GM18499 (cell line): ENCODE results near the gene CDH11.

Experiments
- ATAC-seq: cut with Tn5 transposase; IDR thresholded peaks from one replicate; pipeline ENCODE4 v1.9.1; 2021; ENCODE audit warnings: moderate number of reproducible peaks; ENCODE audit not compliant: insufficient read depth, unreplicated experiment

The CDH11 gene

DNA sequence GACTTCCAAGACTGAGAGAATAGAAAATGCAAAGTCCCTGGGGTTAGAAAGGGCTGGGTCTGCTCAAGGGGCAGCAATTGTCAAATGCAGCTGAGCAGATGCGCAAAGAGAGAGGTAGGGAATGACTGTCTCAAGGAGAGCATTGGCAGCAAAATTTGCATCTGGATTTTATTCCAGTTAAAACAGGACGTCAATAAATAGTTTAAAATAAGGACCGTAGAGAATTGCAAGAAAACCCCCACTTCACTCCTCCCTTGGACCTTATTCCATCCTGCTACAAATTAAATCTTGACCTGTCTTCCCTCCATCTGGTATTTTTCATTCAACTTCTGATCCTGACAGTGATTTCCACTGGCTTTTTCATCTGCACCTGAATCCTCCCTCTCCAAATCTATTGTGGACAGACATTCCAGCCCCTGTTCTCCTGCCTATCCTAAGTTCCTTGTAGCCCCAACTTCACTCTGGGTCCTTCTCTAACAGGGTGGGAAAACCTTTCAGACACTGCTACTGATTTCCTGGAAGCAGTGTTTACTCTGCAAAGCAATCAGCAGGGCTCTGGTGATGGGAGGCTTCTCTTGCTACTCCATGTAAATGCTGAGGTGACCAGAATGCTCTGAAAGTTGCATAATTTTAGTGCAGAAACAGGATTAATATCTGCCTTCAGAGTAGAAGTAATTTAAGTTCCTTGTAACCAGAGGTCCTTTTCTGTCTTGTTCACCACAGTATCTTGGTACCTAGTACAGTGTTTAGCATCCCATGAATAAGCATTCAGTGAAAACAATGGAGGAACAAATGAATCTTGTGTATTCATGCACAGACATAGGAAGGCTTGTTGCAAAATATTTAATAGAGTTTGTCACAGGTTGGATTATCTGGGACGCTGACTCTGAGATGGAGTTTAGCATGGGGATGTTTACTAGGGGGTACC lies 79.2 kb downstream of the CDH11 start:
- no peak for ATAC-seq

DNA sequence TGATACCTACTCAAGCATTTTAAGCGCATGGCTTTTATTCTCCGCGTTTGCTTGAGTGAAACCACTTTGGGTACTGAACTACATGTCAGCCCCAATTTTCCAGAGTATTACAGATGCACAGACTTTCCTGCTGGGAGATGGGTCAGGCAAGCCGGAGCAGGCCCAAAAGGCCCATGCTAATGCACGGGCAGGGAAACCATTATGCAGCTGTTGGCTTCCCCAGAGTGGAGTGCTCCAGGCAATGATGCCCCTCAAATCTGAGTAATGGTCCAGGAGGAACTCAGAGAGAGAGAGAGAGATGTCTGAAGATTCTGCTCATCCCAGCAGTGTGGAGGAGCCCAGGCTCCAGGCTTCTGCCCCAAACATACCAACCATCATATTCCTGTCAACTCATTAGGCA lies 80.2 kb downstream of the CDH11 start:
- ATAC-seq = no peak

DNA sequence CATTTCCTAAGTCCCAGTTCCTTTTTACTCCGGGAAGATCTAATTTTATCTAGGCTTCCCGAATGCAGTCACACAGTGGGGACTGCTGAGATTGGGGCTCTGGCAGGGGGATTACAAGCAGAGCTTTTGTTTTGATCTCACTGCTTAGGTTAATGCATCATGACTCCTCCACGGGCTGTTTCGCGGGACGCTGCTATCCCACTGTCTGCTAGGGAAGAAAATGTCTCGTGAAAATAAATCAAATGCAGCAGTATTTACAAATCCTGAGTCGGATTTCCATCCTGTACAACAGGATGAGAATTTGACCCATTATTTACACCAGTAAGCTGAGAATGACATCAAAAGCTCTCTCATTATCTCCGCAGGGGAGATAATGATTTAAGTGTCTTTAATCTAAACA lies 83.8 kb downstream of the CDH11 start:
- ATAC-seq = no peak

DNA sequence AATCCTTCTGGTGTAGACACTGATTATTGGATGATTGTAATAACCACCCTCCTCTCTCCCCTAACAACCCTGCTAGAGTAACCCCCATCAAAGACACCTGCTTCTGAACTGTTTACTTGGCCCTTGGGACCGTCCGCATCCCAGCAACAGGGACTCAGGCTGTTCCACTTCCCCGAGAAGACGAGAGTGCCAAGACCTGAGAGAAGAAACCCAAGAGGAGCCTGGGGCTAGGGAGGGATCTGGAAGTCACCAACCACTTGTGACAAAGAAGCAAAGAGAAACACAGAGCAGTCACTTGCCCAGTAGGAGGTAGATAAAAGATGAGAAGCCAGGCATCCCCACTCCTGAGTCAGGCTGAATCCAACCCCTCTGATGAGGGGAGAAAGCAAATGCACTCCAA lies 84.3 kb downstream of the CDH11 start:
- ATAC-seq = no peak

DNA sequence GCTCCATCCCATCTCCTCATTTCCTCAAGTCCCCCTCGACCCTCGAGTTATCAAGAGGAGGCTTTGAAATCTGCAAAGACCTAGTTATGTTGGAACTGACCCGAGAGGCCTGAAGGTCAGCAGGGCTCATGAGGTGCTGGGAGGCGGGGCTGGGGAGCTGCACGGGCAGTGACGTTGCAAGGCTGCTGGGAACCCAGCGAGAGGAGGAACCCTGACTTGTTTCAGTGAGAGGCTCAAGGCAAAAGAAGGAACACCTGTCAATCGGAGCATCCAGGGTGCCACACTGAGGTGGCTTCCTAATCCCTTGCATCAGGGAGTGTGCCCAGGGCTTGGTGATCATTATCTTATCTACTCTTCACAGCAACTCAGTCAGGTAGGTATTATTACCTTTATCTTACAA lies 86.9 kb downstream of the CDH11 start:
- no peak for ATAC-seq

DNA sequence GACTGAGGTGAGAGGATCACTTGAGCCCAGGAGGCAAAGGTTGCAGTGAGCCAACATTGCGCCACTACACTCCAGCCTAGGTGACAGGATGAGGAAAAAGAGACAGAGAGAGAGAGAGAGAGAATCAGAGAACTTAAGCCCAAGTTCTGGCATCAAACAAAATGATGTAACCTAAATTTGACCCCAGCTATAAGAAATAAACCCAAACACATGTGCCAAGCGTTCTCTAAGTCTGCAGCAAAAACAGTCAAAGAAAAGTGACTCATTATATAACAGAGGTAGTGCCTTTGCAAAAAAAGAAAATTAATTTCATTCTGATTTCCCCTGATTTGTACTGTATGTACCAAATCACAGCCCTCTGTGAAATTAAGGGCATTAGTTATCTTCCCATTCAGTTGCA lies 89.5 kb downstream of the CDH11 start:
- ATAC-seq = no peak

DNA sequence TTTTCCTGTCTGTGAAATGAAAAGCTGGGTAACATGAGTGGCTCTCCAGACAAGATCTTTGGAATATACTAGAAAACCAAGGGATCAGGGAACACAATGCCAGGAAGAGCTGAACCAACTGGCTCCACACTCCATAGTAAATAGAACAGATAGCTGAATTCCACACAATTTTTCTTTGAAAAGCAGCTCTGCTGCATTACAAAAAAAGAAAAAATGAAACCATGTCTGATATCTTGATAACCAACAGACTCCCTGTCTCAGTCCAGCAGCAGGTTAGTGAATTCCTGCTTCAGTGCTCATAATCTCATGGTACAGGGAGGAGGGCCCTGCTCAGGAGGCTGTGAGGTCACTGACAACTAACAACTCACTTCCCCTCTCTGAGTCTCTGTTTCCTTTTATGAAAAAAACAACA lies 97.1 kb downstream of the CDH11 start:
- no peak for ATAC-seq

DNA sequence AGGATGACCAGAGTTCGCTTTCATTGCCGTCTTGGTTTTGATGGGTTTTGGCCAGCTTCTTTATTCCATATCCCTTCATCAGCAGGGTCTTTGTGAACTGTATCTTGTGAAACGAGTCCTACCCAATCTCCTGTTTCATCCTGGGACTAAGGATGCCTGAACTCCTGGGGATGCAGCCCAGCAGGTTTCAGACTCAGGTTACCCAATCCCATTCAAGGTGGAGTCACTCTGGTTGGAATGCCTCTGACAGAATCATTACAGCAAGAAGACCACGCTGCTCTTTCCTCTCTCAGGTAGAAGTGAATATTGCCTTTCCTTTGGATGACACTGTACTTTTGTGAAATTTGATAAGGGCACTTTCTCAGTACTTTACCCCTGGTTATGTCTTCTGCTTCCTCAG lies 98.1 kb downstream of the CDH11 start:
- ATAC-seq = no peak

DNA sequence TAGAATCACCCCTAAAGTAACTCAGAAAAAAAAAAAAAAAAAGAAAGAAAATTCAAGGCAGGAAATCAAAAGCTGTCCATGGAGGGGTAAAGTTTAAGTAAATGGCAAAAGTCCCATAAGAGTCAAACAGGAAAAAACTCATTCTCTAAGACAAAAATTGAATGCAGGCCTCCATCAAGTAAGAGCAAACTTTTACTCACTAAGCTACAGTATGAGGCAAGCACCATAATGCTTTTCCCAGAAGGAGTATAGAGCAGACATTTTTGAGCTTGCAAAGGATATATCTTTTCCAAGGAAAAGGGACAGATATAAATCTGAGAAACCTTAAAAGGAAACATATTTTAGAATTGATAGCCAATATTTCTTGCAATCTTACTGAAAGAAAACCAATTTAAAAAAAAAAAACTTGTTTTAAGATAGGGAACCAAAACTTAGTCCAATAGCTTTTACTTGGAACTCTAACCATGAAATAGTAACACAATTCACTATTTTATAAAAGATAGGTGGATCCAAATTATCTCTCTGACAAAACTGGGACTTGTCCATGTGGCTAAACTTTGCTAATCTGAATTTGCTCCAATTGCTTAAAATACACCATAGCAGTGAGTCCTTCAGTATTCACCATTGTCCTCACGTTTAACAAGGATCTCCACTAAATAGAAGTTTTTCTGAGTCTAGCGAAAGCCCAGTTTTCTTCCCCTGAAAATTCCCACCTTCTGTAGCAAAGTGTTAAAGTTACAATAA lies 99.8 kb downstream of the CDH11 start:
- no peak for ATAC-seq

DNA sequence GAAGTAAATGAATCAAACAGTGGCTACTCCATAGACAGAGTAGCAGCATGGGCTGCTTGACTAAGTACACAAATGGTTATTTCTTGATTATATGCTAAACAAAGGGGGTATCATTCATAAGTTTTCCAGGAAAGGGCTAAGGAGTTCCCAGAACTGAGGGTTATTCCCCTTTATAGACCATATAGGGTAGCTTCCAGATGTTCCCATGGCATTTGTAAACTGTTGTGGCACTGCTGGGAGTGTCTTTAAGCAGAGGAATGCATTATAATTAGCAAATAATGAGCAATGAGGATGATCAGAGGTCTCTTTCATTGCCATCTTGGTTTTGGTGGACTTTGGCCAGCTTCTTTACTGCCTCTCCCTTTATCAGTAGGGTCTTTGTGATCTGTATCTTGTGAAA lies 105.1 kb downstream of the CDH11 start:
- ATAC-seq = no peak

DNA sequence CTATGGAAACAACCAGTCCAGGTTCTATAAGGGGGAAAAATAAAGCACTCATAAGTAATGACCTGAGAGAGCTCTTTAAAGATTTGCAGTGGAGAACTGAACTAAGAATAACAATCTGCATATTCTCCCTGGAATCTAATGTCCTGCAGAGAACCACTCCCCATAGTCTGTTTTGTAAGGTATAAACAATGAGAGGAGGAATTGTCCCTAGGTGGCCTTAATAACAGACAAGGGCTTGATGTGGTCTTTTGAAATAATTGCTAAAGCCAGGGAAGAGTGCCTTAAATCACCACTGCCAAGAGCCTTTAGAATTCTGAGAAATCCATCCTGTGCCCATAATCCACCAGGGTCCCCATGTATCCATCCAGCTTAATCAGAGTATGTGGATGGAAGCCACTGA lies 106.3 kb downstream of the CDH11 start:
- ATAC-seq = no peak

DNA sequence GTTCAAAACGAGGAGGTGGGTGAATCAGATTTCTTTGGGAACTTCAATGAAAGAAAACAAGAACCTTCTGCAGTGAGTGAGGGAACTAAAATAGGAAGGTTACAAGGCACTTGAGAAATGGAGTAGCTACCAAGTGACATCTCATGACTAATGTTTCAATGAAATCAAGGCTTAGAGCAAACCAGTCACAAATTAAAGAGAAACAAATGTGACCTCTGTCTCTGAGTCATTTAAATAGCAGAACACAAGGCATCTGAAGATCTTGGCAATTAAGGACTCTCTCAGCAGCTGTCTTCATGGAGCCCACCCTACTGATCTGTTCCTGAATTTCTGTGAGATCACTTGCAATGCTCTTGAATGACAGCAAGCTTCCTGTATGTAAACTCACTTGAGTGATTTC lies 109.5 kb downstream of the CDH11 start:
- ATAC-seq = no peak

DNA sequence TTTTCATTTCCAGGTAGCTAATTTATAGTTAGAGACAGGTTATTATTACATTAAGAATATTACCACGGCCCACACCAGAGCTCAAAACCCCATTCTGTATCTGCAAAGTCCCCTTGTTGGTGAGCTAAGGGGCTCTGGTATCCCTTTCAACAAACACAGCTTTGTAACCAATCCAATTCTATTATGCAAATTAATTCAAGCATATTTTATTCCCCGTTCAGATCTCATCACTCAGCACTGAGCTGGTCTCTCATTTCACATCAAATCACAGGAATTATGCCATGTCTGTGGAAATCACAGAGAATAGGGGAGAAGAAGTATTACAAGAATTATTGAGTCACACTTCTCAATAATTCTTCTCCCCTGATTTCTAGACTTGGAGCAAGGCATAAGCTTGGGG lies 111.7 kb downstream of the CDH11 start:
- no peak for ATAC-seq

DNA sequence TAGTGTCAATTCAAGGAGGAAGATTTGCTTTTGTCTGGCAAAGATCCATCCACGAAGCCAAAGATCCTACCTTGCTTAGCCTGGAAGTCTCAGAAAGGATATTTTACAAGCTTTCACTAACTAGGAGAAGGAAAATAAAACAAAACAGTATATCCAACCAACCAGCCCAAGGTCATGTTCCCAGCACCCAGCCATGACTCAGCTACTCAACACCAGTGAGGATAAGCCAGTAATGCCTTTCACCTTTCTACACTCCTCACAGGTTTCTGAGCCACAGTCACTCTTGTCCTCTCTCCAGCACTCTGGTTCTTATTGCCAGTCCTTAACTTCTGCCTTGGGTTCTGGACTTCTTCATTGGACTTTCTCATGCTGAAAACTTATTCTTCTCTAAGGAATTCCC lies 116.2 kb downstream of the CDH11 start:
- no peak for ATAC-seq

DNA sequence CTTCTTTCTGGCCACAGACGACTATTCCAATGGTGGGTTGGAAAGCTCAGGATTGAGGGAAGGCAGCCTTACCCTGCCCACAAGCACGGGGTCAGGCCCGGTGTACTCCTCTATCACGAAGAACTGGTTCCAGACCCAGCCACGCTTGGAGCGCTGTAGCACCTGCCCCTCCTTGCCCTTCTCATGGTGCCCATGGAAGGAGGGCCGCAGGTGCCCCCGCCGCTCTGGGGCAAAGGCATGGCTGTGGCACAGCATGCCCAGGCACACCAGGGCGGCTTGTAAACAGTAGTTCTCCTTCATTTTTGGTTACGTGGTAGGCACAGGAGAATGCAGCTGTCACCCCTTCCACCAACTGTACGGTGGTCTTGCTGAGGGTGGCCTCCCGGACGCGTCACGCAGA lies 117.3 kb downstream of the CDH11 start:
- no peak for ATAC-seq

DNA sequence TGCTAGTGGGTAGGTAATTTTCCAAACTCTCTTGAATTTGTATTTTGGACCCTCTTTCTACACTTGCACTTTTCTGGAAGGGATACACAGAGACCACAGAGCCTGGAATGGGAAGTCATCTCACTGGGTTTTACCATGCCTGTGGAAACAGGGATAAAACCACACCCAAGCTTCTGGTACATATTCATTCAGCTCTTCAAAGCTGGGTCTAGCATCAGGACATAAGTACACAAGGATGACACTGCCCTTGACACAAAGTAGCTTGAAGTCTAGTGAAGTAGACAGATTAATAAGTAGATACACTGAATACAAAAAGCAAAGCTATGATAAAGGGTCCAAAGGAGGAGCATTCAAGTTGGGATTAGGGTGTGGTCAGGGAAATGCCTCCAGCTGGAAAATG lies 118.2 kb downstream of the CDH11 start:
- ATAC-seq = no peak

DNA sequence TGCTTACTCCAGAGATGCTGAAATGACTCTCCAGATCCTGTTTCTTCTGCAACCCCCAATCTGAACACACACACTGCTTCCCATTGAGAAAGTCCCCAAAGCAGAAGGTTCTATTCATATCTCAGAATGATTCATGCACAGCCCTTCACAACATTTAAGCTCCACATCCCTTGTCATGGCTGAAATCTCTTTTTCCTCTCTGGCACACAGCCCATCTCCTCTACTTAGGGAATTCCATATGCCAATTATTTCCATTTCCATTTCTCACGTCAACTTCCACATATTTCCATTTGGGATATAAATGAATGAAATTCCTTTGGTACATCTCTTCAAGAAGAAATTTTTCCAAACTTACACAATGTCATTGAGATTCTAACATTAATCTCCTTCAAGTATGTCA lies 119.6 kb downstream of the CDH11 start:
- no peak for ATAC-seq

DNA sequence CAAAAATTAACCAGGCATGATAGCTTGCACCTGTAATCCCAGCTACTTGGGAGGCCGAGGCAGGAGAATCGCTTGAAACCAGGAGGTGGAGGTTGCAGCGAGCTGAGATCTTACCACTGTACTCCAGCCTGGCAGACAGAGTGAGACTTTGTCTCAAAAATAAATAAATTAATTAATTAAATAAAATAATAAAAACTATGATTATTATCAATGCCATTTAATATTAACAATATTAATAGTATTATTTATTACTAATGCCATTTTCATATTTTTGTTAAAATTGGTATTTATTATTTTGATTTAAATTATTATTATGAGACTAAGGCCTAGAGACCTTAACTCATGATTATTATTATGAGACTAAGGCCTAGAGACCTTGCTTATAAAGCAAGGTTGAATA lies 121.2 kb downstream of the CDH11 start:
- no peak for ATAC-seq

DNA sequence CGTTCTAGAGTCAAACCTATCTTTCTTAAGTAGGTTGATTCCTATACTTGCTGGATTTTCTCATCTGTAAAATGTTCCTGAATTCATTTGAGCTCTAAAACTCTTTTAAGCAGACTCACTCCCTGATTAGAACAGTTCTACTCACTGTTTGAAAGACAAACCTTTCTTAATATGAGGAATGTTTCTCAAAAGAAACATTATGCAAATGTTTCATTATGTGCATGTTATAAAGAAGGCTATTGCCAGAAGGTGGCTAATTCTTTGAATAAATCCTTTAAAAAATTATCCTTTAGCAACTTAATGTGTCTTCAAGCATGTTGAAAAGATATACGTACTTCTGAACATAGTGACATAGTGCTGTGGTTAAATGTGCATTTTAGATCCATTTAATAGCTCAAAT lies 124.1 kb downstream of the CDH11 start:
- no peak for ATAC-seq

DNA sequence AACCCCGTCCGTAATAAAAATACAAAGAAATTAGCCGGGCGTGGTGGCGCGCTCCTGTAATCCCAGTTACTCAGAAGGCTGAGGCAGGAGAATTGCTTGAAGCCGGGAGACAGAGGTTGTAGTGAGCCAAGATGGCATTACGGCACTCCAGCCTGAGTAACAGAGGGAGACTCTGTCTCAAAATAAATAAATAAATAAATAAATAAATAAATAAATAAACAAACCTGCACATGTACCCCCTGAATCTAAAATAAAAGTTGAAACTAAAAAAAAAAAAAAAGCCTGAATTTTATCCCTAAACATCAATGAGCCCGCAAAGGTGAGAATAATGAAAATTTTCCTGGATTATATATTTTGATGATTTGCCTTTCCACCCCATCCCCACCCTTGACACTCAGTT lies 124.7 kb downstream of the CDH11 start:
- no peak for ATAC-seq

DNA sequence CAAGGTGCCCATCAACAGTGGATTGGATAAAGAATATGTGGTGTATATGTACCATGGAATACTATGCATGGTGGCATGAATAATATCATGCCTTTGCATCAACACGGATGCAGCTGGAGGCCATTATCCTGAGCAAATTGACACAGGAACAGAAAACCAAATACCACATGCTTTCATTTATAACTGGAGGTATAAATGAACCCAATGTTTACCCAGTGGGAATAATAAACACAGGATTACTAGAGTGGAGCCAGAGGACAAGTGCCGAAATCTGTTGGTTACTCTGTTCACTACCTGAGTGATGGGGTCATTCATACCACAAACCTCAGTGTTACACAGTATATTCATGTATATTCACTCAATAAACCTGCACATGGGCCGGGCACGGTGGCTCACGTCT lies 125.2 kb downstream of the CDH11 start:
- no peak for ATAC-seq

DNA sequence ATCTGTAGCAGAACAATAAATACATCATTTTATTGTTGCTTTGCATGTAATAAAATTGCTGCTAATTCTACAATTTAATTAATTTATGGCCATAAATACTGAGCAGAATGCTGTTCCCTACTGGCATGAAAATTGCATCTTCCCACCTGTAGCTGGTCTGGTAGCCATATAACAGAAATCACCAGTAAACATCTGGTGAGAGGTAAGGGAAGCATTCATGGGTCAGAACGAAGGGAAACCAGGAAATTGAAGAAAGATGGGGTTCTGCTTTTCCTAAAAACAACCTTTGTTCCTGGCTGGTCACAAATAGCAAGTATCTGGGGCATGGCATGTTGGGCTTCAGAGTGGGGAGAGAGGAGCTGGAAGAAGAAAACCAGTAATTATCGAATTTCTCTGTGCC lies 128.4 kb downstream of the CDH11 start:
- no peak for ATAC-seq
